HepG2 (cell line): ENCODE measurements around the gene ABCE1. TPM values are rescaled to one million over a fixed set of nuclear protein-coding genes. Genes with fewer than 3 reads are reported as not detected.

Experiments
- ATAC-seq: fragments of 200-7000 bp; cut with Tn5 transposase; 3 replicates; pipeline ENCODE4 v1.9.1; 2020; ENCODE audit warnings: mild to moderate bottlenecking, moderate library complexity
- BruUV-seq: library from RNA; stranded (reverse); fragments of 400-500 nt; replicated peaks from 2 replicates; lab custom pipeline; 2021; lab: Mats Ljungman, UMichigan
- CTCF ChIA-PET: fragments of 300-600 bp; formaldehyde crosslinking; extraction: SDS; loops from one replicate; lab custom pipeline; 2021; ENCODE audit warnings: low total read pairs, inconsistent platforms, low intra/inter-chr PET ratio; lab: Yijun Ruan, JAX
- POLR2A ChIA-PET: fragments of 350-600 bp; sonication (Branson Sonifier 250); formaldehyde crosslinking; loops from one replicate; lab custom pipeline; 2020; ENCODE audit warnings: antibody characterized with exemption, inconsistent platforms; lab: Yijun Ruan, JAX
- DNase-seq: peaks from one replicate; pipeline ENCODE4 v3.0.0-alpha.2; 2015; ENCODE audit warnings: low spot score
- FAIRE-seq: peaks from 3 replicates; lab custom pipeline; 2011; peaks lifted over from hg19 to GRCh38; lab: Jason Lieb, UNC
- H2AFZ ChIP-seq: one replicate; pipeline ENCODE4 v1.6.1; 2011; ENCODE audit warnings: low read length, inconsistent platforms
- H3K27ac ChIP-seq: fragments of 300-600 bp; 3 replicates; pipeline ENCODE4 v1.8.0; 2011; ENCODE audit warnings: mixed run types, mild to moderate bottlenecking, mixed read lengths, low read length, inconsistent platforms; ENCODE audit not compliant: insufficient read depth; ENCODE audit errors: extremely low read length
- H3K27me3 ChIP-seq, 2 experiments: fragments of 200-600 bp in 1 of 2; 2 replicates in 1 of 2; 3 replicates in 1 of 2; pipeline versions ENCODE4 v1.6.0 to v1.8.0; 2011; ENCODE audit warnings: low read length in 2 of 2, mild to moderate bottlenecking in 2 of 2, moderate library complexity in 2 of 2, inconsistent platforms in 1 of 2; ENCODE audit not compliant: insufficient read depth in 2 of 2, control insufficient read depth in 1 of 2
- H3K36me3 ChIP-seq, 2 experiments: fragments of 200-600 bp in 1 of 2; replicated peaks in 1 of 2; 2 replicates in 1 of 2; 3 replicates in 1 of 2; pipeline versions ENCODE4 v1.5.1 to v1.8.0; 2011; ENCODE audit warnings: low read length in 2 of 2, inconsistent platforms in 1 of 2; ENCODE audit not compliant: insufficient read depth in 2 of 2, control insufficient read depth in 1 of 2
- H3K4me1 ChIP-seq: 2 replicates; pipeline ENCODE4 v1.5.1; 2012; ENCODE audit warnings: low read length, inconsistent platforms; ENCODE audit not compliant: insufficient read depth
- H3K4me2 ChIP-seq: 2 replicates; pipeline ENCODE4 v1.6.0; 2011; ENCODE audit warnings: low read depth, low read length, inconsistent platforms
- H3K4me3 ChIP-seq, 3 experiments: fragments of 200-600 bp in 1 of 3; sonication (generic), shearing (Covaris generic) in 1 of 3; replicated peaks in 1 of 3; 2 replicates each; pipeline ENCODE4 v1.5.1; 2011 to 2016; ENCODE audit warnings: low read length in 3 of 3, inconsistent platforms in 2 of 3, low read depth in 2 of 3, mild to moderate bottlenecking in 2 of 3, control low read depth in 1 of 3, mixed read lengths in 1 of 3; ENCODE audit not compliant: insufficient read depth in 1 of 3
- H3K79me2 ChIP-seq: one replicate; pipeline ENCODE4 v1.6.1; 2011; ENCODE audit warnings: low read length, inconsistent platforms; ENCODE audit not compliant: insufficient read depth
- H3K9ac ChIP-seq: 2 replicates; pipeline ENCODE4 v1.6.0; 2011; ENCODE audit warnings: mild to moderate bottlenecking, low read depth, low read length, inconsistent platforms; ENCODE audit not compliant: insufficient read depth
- H3K9me3 ChIP-seq: 2 replicates; pipeline ENCODE4 v1.5.1; 2012; ENCODE audit warnings: mild to moderate bottlenecking, low read length
- H4K20me1 ChIP-seq: 2 replicates; pipeline ENCODE4 v1.6.0; 2011; ENCODE audit warnings: inconsistent platforms, mild to moderate bottlenecking, low read length, moderate library complexity; ENCODE audit not compliant: insufficient read depth
- E2F1 ChIP-seq: sonication (generic); formaldehyde crosslinking; IDR thresholded peaks from 2 replicates; pipeline ENCODE4 v1.5.0; 2020; ENCODE audit warnings: missing genetic modification reagents
- ERF ChIP-seq: IDR thresholded peaks from 2 replicates; pipeline ENCODE4 v1.6.1; 2018; ENCODE audit warnings: missing biosample characterization, missing genetic modification reagents
- MIER2 ChIP-seq: IDR thresholded peaks from 2 replicates; pipeline ENCODE4 v1.6.1; 2016; ENCODE audit warnings: missing biosample characterization, missing genetic modification reagents
- MLLT10 ChIP-seq: sonication (generic); formaldehyde crosslinking; IDR thresholded peaks from 2 replicates; pipeline ENCODE4 v1.4.0; 2020; ENCODE audit warnings: missing genetic modification reagents
- NFYC ChIP-seq: IDR thresholded peaks from 2 replicates; pipeline ENCODE4 v1.6.1; 2016; ENCODE audit warnings: missing genetic modification reagents, missing compliant biosample characterization
- PAXIP1 ChIP-seq: sonication (generic); formaldehyde crosslinking; conservative IDR thresholded peaks from 2 replicates; pipeline ENCODE4 v1.4.0; 2020; ENCODE audit warnings: mild to moderate bottlenecking, missing genetic modification reagents, moderate library complexity
- PTBP1 ChIP-seq: fragments of 200-400 bp; formaldehyde crosslinking; IDR thresholded peaks from 2 replicates; pipeline ENCODE4 v1.6.1; 2018; ENCODE audit warnings: low read length, low read depth; ENCODE audit not compliant: poor library complexity, severe bottlenecking
- RBM22 ChIP-seq: fragments of 200-400 bp; formaldehyde crosslinking; optimal IDR thresholded peaks from 2 replicates; pipeline ENCODE3; 2017; ENCODE audit warnings: mild to moderate bottlenecking, low read length, moderate library complexity
- RXRB ChIP-seq: IDR thresholded peaks from 2 replicates; pipeline ENCODE4 v1.6.1; 2016; ENCODE audit warnings: borderline replicate concordance, missing genetic modification reagents, missing compliant biosample characterization
- SIN3B ChIP-seq: fragments of 150-350 bp; IDR thresholded peaks from 2 replicates; pipeline ENCODE4 v1.6.1; 2014; ENCODE audit warnings: low read length
- SMARCE1 ChIP-seq: fragments of 450-650 bp; IDR thresholded peaks from 2 replicates; pipeline ENCODE4 v1.6.1; 2017; ENCODE audit warnings: borderline replicate concordance
- SP4 ChIP-seq: sonication (generic); formaldehyde crosslinking; IDR thresholded peaks from 2 replicates; pipeline ENCODE4 v1.8.1; 2023; ENCODE audit warnings: mild to moderate bottlenecking, missing genetic modification reagents
- ZFP36L2 ChIP-seq: sonication (generic); formaldehyde crosslinking; IDR thresholded peaks from 2 replicates; pipeline ENCODE4 v1.4.0; 2020; ENCODE audit warnings: missing genetic modification reagents
- ZMAT5 ChIP-seq: sonication (generic); formaldehyde crosslinking; IDR thresholded peaks from 2 replicates; pipeline ENCODE4 v1.5.0; 2020; ENCODE audit warnings: mild to moderate bottlenecking, low read depth, missing genetic modification reagents, borderline replicate concordance
- ZNF232 ChIP-seq: sonication (generic); formaldehyde crosslinking; IDR thresholded peaks from 2 replicates; pipeline ENCODE4 v1.4.0; 2020; ENCODE audit warnings: missing genetic modification reagents, borderline replicate concordance
- ZNF275 ChIP-seq: sonication (generic); formaldehyde crosslinking; IDR thresholded peaks from 2 replicates; pipeline ENCODE4 v1.8.0; 2022; ENCODE audit warnings: missing genetic modification reagents, mild to moderate bottlenecking, inconsistent platforms, borderline replicate concordance
- ZNF34 ChIP-seq: sonication (generic); formaldehyde crosslinking; IDR thresholded peaks from 2 replicates; pipeline ENCODE4 v1.4.0; 2020; ENCODE audit warnings: mild to moderate bottlenecking, missing genetic modification reagents, borderline replicate concordance
- ZNF367 ChIP-seq: sonication (generic); formaldehyde crosslinking; IDR thresholded peaks from 2 replicates; pipeline ENCODE4 v1.4.0; 2020; ENCODE audit warnings: missing genetic modification reagents, borderline replicate concordance
- ZNF556 ChIP-seq: sonication (generic); formaldehyde crosslinking; IDR thresholded peaks from 2 replicates; pipeline ENCODE4 v1.4.0; 2020; ENCODE audit warnings: mild to moderate bottlenecking, missing genetic modification reagents, borderline replicate concordance
- ZNF746 ChIP-seq: sonication (generic); formaldehyde crosslinking; IDR thresholded peaks from 2 replicates; pipeline ENCODE4 v1.8.0; 2022; ENCODE audit warnings: mild to moderate bottlenecking, missing genetic modification reagents
- WGBS: methylation state at CpG from one replicate; pipeline ENCODE4 v1.1.6; 2017; ENCODE audit warnings: low lambda C conversion rate; 5-methylcytosine and 5-hydroxymethylcytosine counted together
- in situ Hi-C: cut with HindIII; loops from 2 replicates; pipeline ENCODE4 v1.10.0; 2017; ENCODE audit warnings: low pct_unique_long_range_greater_than_20kb; ENCODE audit not compliant: extremely low pct_ligation_motif_present
- intact Hi-C: fragments of 100-400 bp; cut with micrococcal nuclease; formaldehyde crosslinking; loops from one replicate; pipeline ENCODE4 v1.10.0; 2022; ENCODE audit not compliant: unreplicated experiment
- polyA plus RNA-seq, 8 experiments: library from polyadenylated mRNA; depleted of rRNA in 3 of 8; stranded (reverse) in 7 of 8; unstranded in 1 of 8; fragments of >200 nt; fragmentation: Illumina TruSeq in 4 of 8; extraction: Trizol in 4 of 8; gene quantifications; 2 replicates each; pipeline versions ENCODE4 v1.2.1 to v1.2.3, GENCODE V29; 2011 to 2016; ENCODE audit warnings: low read depth in 4 of 8, missing spikeins in 1 of 8, mixed read lengths in 1 of 8; ENCODE audit not compliant: insufficient read depth in 1 of 8
- total RNA-seq, 5 experiments: library from RNA; depleted of rRNA; stranded (reverse); fragments of >200 nt; fragmentation: Illumina TruSeq; extraction: Trizol; gene quantifications; 2 replicates each; pipeline ENCODE4 v1.2.3, GENCODE V29; 2016; ENCODE audit warnings: low read depth in 1 of 5

ABCE1 gene
- total and polyA plus RNA-seq, 2 of the 13 experiments (the other 11 are each of a cell fraction or from before 2014, with no cell fraction given): 50.8 to 139 TPM

- H4K20me1 ChIP-seq: peaks cover 10% of the 10 kb centered on the region; the same call in 1 of the 2 replicates
- no peak overlapping the region for H3K4me3 ChIP-seq
- ATAC-seq: no peak
- H3K9ac ChIP-seq: no peak overlapping the region
- TF ChIP-seq ZFP36L2 (CRISPR knock-in tag) (no peak), RXRB (no peak), ZNF232 (no peak), SP4 (CRISPR knock-in tag) (no peak), SMARCE1 (no peak), ZNF34 (CRISPR knock-in tag) (no peak), RBM22 (no peak), E2F1 (CRISPR knock-in tag) (no peak), ZNF746 (no peak), ERF (CRISPR knock-in tag) (no peak), ZNF556 (no peak), ZNF367 (CRISPR knock-in tag) (no peak), NFYC (CRISPR knock-in tag) (no peak), PAXIP1 (CRISPR knock-in tag) (no peak), SIN3B (no peak), MIER2 (CRISPR knock-in tag) (no peak), MLLT10 (CRISPR knock-in tag) (no peak), PTBP1 (no peak), ZNF275 (CRISPR knock-in tag) (no peak), ZMAT5 (no peak)
- BruUV-seq: no TSS peak
- ChIA-PET POLR2A (interaction anchor here (0.7 kb wide), 1 partner anchor 9 kb away, joined by 3 read pairs; the partner anchor contains the start of genes ABCE1 and ANAPC10), CTCF (no interaction called here)
- in situ Hi-C loops: loop anchor here (25.0 kb wide), 1 partner anchor 1595 kb away; the partner anchor contains the start of gene SMARCA5
- H3K9me3 ChIP-seq: no peaks in the 10 kb centered on the region
- no peak for FAIRE-seq
- 93% methylated on average over 2 of the region's 2 CpGs for WGBS
- no peak for DNase-seq
- H3K36me3 ChIP-seq: peaks cover 7 to 65% of the 10 kb centered on the region in 2 experiments
- peaks cover 26% of the 10 kb centered on the region for H3K4me1 ChIP-seq
- no peak overlapping the region for H3K4me2 ChIP-seq
- H3K79me2 ChIP-seq: peaks cover 22% of the 10 kb centered on the region
- no peak overlapping the region for H3K27ac ChIP-seq
- no peaks in the 10 kb centered on the region for H3K27me3 ChIP-seq
- intact Hi-C loops: no loop called here
- H2AFZ ChIP-seq: no peak overlapping the region
These were observed 9.0 kb downstream of the ABCE1 start for GRCh38 chr4:145107126-145107525.
